Stimulated activated CD4-positive, alpha-beta T cell treated with anti-CD3 and anti-CD28 coated beads, Interleukin-15, amount 100 ng/mL, for 1 hour (primary cell): ENCODE data around the gene AHDC1.
"Not testable (repeated sequence)": the region's sequence is repeated elsewhere in the genome, so short reads cannot be mapped to it uniquely, and the experiment has no call there.

Experiments
- DNase-seq, 2 donors: peaks; one replicate each; pipeline ENCODE4 v3.0.0-alpha.2; 2020; ENCODE audit warnings: low read depth in 1 of 2, low spot score in 1 of 2

AHDC1 gene

DNA sequence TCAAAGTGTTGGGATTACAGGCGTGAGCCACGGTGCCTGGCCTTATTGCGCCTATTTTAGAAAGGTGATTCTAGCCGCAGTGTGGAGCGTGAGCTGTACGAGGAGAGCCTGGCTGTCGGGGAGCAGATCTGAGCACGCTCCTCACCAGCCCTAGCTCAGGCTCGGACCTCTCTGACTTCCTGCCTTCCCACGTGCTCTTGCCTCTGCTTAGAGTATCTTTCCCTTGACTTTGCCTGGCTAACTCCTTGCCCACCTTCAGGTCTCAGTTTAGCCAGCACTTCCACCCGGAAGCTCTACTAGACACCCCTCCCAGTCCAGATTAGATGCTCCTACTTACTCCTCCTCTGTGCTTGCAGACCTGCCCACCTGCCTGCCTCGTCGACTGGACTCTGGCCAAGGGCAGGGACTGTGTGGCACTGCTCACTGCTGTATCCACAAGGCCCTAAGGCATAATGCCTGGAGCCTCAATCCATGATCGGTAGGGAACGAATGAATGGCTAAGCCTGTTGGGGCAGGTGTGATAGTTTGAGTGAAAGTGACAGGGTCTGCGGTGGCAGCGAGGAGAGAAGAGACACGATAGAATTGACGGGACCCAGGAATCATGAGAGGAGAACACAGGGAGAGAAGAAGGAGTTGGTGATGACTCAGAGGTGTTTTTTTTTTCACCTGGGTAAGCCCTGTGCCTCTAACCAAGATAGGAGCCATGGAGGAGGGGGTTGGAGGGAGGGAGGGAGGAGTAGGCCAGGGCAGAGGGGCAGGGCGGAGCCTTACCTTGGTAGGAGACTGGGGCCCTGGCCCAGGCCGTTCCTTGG, 85.8 kb downstream of the AHDC1 start:
- no peak for DNase-seq

DNA sequence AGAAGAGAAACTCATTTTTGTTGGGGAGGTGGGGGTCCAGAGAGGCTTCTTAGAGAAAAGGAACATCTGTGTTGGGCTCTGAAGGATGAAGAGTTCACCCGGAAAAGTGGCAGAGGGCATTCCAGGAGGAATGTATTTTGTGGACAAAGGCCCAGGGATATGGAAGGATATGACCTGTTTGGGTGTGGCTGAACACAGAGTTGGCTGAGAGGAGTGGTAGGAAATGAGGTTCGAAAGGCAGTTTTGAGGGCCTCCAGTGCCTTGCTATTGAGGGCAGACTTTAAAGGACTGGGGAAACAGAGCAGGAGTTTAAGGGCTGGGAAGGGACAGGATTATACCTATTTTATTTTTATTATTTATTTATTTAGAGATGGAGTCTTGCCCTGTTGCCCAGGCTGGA, 86.6 kb downstream of the AHDC1 start:
- DNase-seq, result no peak

DNA sequence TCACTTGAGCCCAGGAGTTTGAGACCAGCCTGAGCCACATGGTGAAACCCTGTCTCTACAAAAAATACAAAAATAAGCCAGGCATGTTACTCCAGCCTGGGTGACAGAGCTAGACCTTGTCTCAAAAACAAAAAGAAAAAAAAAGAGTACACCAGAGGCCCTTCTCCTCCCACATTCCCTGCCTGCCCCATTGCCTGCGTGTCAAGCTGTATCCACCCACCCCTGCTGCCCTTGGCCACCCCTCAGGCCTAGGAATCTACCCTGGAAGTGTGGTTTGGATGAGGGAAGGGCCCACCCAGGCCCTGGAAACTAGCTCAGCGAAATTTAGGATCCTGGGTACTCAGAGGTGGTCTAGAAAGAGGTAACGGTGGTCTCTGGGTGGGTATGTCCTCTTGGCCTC, 88.3 kb downstream of the AHDC1 start:
- DNase-seq, result no peak

DNA sequence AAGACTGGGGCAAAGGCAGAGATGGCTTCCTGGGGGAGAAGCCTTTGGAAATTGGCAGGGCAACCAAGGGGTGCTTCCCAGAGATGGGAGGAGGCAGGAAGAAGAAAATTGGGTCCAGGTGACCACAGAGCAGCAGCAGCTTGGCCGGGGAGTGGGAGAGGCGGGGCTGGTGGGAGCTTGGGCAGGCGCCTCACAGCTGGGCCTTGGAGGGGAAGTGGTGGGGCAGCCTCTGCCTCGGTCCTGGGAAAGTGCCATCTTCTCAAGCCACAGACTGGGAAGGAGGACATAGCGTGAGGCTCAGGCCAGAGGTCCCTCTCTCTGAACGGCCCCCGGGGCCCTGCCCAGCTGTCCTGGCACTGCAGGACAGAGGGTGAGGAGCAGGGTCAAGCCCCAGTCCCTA, 90.0 kb downstream of the AHDC1 start:
- no peak for DNase-seq

DNA sequence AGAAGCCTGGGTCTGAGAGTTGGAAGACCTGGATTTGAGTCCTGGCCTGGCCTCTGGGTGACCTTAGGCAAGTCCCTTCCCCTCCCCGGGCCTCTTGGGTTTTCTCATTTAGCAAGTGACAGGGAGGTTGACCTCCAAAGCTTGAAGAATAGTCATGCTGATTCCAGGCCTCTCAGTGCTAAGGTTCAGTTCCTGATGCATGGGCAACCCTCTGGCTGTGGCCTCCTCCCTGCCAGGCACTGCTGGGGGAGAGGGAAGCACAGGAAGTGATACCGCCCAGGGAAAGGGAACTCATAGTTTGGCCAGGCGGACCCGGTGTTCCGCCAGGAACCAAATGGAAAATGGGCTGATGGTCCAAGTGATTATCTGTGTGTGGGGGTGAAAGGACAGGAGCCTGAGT, 90.4 kb downstream of the AHDC1 start:
- no peak for DNase-seq

DNA sequence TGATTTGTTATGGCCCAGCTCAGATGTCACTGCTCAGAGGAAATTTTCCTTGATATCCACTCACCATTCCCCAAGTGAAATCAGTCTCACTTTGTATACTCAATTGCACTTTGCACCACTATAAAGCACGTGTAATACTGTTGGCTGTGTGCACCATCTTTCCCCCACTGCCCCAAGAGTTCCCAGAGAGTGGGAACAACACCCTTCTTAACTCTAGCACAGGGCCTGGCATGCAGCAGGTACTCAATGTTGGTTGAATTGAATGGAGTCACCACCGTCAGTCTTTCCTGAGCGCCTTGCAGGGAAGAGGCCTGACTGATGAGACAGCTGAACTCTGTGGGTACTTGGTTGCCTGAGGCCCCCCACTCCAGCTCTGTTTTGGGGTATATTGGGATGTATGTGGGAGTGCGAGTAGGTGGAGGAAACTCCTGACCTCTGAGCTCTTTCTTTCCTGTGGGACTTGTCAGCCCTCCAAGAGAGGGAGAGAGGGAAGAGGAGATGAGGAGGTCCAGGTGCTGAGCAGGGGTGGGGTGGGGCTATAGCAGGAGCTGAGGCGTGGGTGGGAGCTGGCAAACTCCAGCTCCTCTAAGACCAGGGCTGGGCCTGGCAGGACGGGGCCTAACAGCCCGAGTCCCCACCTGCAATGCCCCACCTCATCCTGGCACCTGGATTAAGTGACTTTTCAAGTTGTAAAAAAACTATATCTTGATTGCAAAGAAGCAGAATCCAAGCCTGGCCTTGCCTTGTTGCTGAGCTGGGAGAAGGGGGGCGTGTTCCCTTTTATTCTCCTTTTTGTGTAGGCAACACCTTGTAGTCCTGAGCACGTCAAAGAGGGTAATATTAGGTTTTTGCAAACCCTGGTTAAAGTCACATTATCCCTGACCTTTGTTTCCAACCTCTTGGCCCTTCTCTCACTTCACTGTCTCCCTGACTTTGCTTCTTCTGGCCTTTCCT, 94.5 kb downstream of the AHDC1 start:
- no peak for DNase-seq

DNA sequence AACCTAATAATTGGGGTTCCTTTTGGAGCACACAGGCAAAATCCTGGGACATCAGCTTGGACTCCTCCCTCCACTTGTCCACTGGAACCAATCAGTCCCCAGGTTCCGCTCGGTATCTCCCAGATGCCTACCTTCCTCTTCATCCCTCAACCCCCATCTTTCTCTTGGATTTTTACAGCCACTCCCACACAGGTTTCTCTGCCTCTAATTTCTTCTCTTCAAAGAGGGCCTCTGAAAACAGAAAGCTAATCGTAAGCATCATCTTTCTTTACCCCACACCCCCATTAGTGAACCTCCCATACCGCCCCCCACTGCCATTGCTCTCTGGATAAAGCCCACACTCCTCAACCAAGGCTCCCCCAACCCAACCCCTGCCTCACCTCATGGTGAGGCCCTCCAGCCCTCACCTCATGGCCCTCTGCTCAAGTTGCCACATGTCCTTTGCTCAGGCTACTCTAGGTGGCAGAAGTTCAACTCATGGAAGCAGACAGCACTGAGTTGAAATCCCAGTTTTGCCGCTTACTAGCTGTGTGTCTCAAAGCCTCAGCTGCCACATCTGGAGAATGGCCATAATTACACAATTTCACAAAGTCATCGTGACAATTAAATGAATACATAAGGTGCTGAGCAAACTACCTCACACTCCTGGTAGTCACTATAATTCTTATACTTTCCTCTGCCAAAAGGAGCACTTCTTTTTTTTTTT, 95.8 kb downstream of the AHDC1 start:
- DNase-seq, result no peak

DNA sequence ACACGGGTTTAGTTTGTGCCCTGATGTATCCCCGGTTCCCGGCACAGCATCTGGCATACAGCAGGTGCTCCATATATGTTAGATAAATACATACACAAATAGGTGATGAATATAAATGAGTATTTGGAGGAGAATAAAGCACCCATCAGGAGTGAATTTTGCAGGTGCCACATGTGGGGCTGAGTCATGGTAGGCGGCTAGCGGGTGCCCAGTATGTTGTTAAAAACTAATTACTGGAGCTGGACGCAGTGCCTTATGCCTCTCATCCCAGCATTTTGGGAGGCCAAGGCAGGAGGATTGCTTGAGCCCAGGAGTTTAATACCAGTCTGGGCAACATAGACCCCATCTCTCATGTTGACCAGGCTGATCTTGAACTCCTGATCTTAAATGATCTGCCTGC, 97.2 kb downstream of the AHDC1 start:
- DNase-seq, result no peak

DNA sequence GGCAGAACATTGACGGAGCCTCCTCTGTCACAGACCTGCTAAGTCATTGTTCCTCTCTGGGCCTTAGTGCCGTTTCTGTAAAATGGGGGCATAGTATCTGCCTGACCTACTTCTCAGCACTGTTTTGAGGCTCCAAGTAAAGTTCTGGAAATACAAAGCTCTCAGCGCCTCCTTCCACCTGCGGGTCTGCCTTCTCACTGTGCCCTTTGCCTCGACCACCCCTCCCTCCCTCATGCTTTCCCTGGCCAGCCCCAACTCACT, 98.6 kb downstream of the AHDC1 start:
- DNase-seq, result no peak

DNA sequence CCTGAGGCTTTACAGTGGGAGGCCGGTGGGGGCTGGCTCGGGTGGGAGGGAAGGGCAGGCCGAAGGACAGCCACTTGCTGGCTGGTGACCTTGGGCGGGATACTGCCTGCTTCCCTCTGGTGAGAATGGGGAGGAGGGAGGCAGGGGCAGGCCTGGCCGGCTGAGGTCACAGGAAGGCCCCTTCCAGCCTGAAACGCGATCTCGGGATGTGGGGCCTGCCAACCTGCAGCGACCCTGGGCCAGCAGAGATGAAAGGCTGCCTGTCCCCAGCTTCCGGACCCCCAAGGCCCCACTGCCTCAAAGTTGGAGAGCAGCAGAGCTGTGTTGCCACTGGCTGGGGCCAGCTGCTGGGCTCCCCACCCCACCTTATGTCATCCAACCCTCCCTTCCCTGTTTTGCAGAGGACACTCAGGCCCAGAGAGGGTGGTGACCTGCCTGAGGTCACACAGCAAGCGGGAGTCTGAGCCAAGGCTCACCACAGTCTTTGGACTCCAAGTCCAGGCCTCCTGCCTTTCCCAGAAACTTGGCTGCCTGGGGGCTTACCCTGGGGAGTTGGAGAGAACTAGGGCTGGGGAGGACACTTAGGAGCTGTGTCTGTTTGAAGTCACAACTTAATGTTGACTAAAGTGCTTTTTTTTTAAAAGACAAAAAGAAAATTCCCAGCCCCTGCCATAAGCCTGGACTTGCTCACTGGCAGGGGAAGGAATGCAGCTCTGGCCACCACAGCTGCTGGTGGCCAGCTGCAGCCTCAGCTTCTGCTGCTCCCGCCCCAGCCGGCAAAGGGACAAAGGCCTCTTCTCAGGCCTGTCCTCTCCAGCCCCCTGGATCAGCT, 99.1 kb downstream of the AHDC1 start:
- no peak for DNase-seq

DNA sequence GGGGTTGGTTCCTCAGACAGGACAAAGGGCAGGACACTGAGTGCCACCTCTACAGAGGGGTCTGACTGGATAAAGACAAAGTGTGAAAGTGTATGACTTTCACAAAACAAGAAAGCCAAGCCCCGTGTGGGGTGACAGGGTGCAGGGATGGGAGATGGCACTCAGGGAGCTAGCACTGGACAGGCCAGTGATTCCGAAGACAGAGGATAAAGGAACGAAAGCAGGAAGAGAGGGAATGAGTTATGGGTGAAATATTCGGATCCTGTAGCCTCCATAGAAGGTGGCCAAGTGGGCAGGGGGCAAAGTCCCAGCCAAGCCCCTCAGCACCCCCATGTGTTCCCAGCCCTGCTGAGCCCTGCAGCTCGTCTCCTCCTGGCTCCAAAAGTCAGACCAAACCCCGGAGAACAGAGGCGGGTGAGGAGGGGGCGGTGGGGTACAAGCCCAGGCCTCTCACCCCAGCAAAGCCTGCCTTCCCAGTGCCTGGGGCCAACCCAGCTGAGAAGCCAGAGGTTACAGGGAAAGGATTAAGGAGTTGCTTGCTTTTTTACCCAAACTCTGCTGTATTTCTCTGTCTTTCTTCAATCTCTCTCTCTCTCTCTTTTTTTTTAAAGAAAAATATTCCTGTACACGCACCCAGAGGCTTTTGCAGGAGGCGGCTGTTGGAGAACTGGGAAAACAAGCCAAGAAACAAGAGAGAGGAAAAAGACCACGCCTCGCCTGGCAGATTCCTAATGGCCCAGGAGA, 99.9 kb downstream of the AHDC1 start:
- DNase-seq, result no peak

DNA sequence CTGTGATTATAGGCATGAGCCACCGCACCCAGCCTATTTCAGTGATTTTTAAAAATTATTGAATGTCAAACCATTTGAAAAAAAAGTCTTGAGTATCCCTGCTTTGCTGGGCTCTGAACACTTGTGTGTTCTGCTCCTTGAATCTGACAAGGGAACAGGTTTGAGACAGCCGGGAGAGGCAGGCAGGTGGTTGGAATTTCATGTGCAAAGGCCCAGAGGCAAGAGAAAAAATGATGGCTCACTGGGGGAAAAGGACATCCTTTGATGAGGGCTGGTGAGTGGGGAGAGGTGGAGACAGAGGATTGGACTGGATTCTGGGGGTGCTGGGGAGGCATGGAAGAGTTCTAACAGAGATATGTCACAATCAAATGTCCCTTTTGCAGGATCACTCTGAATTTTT, 100.9 kb downstream of the AHDC1 start:
- no peak for DNase-seq

DNA sequence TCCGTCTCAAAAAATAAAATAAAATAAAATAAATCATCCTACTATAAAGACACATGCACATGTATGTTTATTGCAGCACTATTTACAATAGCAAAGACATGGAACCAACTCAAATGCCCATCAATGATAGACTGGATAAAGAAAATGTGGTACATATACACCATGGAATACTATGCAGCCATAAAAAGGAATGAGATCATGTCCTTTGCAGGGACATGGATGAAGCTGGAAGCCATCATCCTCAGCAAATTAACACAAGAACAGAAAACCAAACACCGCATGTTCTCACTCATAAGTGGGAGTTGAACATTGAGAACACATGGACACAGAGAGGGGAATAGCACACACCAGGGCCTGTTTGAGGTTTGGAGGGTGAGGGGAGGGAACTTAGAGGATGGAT, 102.8 kb downstream of the AHDC1 start:
- DNase-seq, result not testable (repeated sequence)

DNA sequence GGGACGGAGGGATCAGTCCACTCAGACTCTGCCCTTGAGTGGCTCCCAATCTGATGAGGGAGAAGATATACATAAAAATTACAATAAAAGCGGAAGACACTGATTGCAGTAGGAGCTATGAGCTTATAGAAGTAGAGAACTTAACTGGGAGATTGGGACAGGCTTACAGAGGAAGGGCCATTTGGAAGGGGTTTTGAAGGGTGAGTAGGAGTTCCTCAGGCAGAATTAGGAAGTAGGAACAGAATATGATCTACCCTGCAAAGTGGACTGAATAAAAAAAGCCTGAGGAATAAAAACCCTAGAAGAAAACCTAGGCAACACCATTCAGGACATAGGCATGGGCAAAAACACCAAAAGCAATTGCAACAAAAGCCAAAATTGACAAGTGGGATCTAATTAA, 104.8 kb downstream of the AHDC1 start:
- no peak for DNase-seq

DNA sequence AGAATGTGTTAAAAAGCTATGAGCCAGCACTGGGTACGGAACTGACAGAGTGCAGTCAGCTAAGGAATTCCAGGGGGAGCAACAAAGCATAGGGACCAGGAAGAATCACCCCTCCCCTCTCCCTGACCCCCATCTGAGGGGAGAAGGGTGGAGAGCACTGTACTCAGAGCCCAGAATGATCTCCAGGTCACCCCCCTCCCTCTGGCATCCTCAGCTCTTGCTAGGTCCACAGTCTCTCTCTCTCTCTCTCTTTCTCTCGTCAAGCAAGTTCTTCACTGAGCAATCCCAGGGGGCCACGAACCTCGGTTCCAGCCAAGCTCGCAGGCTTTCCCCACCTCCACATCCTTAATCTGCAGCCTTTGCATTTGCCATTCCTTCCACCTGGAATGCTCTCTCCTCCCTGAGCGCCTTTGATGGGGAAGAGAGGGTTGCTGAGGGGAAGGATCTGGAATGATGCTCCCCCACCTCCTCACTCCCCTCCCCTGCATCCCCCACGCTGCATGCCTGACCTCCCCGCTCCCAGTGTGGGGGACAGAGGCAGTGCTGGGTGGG, 107.3 kb downstream of the AHDC1 start:
- no peak for DNase-seq

DNA sequence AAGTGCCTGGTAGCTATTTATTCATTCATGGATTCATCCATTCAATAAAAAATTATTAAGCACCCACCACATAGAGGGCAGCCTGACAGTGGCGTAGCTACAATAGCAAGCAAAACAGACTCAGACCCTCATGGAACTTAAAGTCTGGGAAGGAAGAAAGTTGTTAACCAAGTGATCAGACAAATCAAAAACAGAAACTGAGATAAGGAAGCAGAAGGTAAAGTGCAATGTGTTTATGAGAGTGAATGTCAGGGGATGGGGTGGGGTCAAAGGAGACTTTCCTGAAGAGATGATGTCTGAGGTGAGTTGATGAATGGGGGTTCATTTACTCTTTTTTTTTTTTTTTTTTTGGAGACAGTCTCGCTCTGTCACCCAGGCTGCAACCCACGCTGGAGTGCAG, 111.1 kb downstream of the AHDC1 start:
- DNase-seq, result no peak

DNA sequence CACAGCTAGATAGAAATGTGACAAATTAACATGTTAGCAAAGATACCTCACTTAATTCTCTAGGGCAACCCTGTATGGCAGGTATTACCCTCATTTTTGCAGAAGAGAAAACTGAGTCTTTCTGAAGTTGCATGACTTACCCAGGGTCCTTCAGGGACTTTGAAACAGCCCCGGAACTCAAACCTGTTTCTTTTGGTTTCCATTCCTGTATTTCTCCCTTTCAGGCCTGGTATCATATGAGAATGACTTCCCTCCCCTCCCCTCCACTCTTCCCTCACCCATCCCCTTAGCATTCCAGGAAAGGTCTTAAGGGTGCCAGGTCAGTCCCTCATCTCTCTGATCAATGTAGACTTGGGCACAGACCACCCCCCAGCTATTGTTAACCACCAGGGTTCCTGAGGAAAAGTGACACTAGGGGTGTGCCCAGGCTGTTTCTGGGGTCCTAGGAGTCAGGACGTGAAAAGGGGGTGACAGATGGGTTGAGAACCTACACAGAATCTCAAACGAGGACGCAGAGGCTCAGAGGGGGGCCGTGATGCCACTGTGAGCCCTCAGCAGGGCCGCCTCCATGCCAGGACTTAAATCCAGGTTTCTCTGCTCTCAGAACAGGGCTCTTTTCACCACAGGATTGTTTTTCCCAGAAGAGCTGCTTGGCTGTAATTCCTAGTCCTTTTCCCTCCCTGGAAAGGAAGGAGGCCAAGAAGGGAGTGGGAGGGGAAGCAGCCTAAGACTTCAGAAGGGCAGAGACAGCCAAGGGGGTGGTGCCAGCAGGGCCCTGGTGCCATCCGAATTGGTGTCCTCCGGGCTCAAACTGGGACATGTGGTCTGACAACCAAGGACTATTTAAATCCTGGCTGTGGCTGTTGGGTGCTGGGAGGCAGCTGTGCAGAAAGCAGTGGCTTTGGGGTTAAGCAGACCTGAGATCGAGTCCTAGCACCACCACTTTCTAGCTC, 111.9 kb downstream of the AHDC1 start:
- DNase-seq, result no peak

DNA sequence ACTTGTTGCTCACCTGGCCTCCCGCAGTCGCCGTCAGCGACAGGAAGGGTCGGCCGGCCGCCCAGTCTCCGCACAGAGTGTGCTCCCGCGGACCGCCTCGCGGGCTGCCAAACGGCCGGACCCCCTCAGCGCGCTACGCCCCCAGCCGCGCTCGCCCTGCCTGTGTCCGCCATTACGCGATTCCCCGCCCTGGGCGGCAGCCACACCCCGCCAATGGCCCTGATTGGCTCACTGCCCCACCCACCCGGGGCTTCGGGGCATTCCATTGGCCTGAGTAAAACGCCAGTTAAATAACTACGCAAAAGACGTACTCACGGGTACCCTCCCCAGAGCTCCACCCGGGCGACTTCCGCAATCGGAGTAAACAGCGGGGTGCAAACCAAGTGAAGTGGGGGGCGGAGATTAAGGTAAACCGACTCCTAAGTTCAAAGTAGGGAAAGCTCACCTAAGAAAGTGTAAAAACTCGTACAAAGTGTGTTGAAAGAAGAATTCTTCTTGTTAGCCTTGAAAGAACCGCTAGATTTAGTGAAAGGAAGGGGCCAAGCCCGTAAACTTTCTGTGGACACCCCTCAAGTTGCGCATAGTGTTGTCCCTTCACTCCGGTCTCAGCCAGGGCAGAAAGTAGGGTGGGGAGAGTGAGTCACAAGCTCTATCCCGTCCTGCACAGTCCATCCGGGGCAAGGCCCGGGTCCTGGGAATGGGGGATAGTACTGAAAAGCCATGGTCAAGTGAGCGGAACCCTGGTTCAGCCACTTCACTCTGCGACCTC, 113.8 kb downstream of the AHDC1 start, which contains the start of gene WASF2:
Gene WASF2 (minus strand): TSS at position 195 of the 769 bp plus-strand sequence. CDS start 61,277 bp downstream, outside the sequence.
- DNase-seq, result peak; percentile 93 to 95
